ENCODE results near the gene HEMK1. TPM values are rescaled to one million over a fixed set of nuclear protein-coding genes. Genes with fewer than 3 reads are reported as not detected.
A peak's percentile ranks its signal among the peaks of the same experiment; 100 is the strongest.

The HEMK1 gene
- total RNA-seq, 2 experiments from 2014 or later = 61.6 to 77.7 TPM

DNA sequence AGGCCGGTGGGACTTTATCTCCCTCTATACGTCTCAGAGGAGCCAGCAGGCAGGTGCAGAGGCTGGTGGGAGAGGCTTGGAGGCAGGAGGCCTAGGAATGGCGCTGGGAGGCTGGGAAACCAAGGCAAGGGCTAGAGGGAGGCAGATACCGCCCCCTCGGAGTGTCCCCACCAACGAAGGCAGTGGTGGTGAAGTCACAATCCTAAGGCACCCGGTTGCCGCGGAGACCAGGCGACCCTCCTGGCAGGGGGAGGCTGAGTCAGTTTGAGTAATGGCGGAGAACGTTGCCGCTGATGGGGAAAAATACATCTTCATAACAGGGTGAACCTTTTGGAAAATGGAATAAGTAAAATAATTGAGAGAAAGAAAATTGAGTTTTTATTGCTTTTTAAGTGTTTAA lies 36.0 kb upstream of the HEMK1 start:
- intact Hi-C loops (cut with DNase I, micrococcal nuclease) = no loop called here
- ATAC-seq = no peak
- POLR2A ChIA-PET = no interaction called here
- peaks cover 18% of the 10 kb centered on the region for H3K27me3 Mint-ChIP-seq
- no peaks in the 10 kb centered on the region for H3K9me3 Mint-ChIP-seq (ENCODE audit: low read depth)
- CTCF ChIA-PET = interaction anchor here (0.5 kb wide), 1 partner anchor 517 kb away, joined by 3 read pairs; no protein-coding TSS in a partner anchor
- no peak overlapping the region for H3K4me3 Mint-ChIP-seq
- DNase-seq = no peak
- H3K36me3 Mint-ChIP-seq (ENCODE audit: low read depth) = no peaks in the 10 kb centered on the region
- no peaks in the 10 kb centered on the region for H3K4me1 Mint-ChIP-seq
- H3K27ac Mint-ChIP-seq = no peak overlapping the region

DNA sequence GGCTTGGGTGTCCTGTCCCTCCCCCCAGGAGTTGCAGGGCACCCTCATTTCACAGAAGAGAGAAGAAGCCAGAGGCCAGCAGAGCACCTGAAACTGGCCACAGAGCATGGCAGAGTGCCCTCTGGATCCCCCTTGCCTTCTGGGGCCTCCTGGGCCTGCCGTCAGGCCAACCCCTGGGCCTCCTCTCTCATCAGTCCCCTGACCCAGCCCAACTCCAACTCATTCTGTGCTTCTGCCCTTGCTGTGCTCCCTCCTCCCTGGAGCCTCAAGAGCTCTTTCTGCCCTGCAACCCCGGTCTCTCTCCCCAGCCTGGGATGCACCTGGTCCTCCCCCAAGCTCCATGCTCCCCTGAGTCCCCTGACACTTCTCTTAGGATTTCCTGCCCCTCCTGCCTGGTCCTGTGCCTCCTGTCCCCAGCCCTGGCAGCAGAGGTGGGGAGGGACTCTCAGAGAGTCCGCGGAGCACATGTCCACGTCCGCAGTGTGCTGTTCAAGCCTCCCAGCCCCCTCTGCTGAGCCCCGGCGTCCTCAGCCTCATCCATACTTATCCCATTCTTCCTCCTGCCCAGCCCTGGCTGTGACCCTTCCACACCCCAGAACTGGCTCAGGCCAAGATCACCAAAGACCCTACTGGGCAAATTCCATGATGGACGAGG lies 35.4 kb upstream of the HEMK1 start:
- ATAC-seq (no peak), DNase-seq (no peak)
- H3K9me3 Mint-ChIP-seq (ENCODE audit: low read depth) = no peaks in the 10 kb centered on the region
- ChIA-PET CTCF (interaction anchor here (0.5 to 1.0 kb wide), 3 partner anchors 12 to 516 kb away, joined by 3 read pairs; no protein-coding TSS in a partner anchor), POLR2A (no interaction called here)
- H3K27me3 Mint-ChIP-seq = peaks cover 15% of the 10 kb centered on the region
- no peak overlapping the region for H3K4me3 Mint-ChIP-seq
- H3K27ac Mint-ChIP-seq = no peak overlapping the region
- no peaks in the 10 kb centered on the region for H3K36me3 Mint-ChIP-seq (ENCODE audit: low read depth)
- intact Hi-C loops (cut with DNase I, micrococcal nuclease) = no loop called here
- H3K4me1 Mint-ChIP-seq = no peaks in the 10 kb centered on the region

DNA sequence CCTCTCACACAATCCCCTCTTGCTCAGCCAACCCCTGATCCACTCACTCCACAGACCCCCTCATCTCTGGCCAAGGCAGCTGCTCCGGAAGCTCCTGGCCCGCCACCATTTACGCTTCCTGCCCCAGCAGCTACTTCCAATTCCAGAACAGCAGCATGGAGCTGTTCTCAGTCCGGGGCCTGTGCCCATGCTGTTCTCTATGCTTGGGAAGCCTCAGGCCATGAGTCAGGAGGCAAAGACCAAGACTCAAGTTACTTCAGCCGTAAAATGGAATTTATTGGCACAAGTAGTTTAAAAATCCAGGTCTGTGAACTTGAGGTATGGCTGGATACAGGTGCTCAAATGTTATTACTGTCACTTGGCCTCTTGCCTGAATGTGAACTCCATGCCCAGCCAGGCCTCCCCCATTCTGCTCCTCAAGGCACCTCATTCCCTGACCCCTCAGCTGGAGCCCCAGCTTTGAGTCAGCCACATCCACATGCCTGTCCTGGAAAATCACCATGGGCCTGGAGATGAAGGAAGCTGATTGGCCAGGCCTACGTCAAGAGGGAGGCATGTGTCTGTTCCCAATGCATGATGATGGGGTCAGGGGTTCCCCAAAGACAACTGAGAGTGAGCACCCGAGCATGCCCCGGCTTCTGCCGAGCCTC lies 34.5 kb upstream of the HEMK1 start:
- no peak for DNase-seq
- ATAC-seq = no peak
- no peak overlapping the region for H3K27ac Mint-ChIP-seq
- H3K9me3 Mint-ChIP-seq (ENCODE audit: low read depth) = no peaks in the 10 kb centered on the region
- intact Hi-C loops (cut with DNase I, micrococcal nuclease) = no loop called here
- peaks cover 10% of the 10 kb centered on the region for H3K27me3 Mint-ChIP-seq
- no peak overlapping the region for H3K4me3 Mint-ChIP-seq
- H3K4me1 Mint-ChIP-seq = no peaks in the 10 kb centered on the region
- CTCF ChIA-PET = interaction anchor here (0.8 to 1.6 kb wide), 3 partner anchors 13 to 26 kb away, joined by 3 to 4 read pairs (median 3); no protein-coding TSS in a partner anchor
- POLR2A ChIA-PET = no interaction called here
- H3K36me3 Mint-ChIP-seq (ENCODE audit: low read depth) = no peaks in the 10 kb centered on the region

DNA sequence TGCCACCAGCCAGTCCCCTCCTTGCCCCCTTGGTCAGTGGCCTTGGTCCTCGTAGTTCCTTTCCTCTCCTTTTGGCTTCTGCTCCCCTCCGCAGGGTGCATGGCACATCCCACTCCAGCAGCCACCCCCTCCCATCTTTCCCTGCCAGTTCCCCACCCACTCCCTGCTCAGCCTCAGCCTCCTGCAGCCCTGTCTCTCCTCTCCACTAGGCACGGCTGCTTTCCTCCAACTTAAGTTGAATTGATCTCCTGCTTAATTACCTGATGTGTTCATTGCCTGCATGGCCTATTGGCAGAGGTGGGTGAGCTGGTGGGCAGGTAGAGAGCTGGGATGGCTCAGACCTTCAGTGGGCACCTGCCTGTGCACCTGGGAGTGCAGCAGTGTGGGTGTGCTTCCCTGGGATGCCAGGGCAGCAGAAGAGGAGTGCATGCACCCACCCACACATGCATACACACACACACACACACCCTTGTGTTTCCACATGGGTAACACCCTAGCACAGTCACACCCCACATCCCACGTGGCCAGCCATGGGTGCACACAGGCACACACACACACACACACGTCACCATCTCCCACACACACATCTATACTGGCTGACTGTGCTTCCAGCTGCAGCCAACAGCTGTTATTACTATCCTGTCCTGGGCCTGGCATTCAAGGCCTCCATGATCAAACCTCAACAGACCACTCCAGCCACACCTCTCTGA lies 32.7 kb upstream of the HEMK1 start:
- H3K36me3 Mint-ChIP-seq (ENCODE audit: low read depth) = no peaks in the 10 kb centered on the region
- ChIA-PET CTCF (interaction anchor here (0.6 to 0.7 kb wide), 5 partner anchors 15 to 170 kb away, joined by 3 to 5 read pairs (median 3); no protein-coding TSS in a partner anchor), POLR2A (no interaction called here)
- DNase-seq = no peak
- intact Hi-C loops (cut with DNase I, micrococcal nuclease) = no loop called here
- no peak overlapping the region for H3K4me3 Mint-ChIP-seq
- no peaks in the 10 kb centered on the region for H3K4me1 Mint-ChIP-seq
- peaks cover 4% of the 10 kb centered on the region for H3K27me3 Mint-ChIP-seq
- no peak for ATAC-seq
- no peaks in the 10 kb centered on the region for H3K9me3 Mint-ChIP-seq (ENCODE audit: low read depth)
- H3K27ac Mint-ChIP-seq = no peak overlapping the region

DNA sequence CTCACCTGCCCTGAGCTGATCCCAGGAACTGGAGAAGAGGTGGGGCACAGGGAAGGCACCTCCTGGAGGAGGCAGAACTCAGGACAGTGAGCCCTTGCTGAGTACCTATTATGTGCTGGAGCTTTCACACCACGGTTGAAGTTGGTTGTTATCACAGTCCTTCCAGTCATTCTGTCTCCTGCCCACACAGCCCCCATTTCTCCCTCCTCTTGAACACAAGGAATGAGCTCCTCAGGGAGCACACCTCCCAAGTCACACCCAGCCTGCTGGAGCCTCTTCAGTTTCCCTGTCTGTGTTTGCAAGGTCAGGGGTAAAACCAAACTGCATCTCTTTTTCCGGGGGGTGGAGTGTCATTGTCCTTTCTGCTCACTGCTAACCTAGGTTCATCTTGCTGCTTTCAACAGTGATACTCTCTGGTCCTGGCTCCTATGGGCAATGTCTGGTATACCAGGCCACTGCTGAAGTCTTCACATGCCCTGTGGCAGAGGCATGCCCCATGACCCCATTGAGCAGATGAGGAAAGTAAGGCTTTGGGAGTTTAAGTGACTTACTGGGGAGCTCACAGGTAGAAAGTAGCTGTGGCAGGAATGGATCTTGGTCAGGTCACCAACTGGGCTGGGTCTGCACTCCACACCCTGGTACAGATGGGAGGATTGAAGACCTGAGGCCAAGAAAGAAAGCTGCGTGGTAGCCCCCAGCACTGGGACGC lies 31.7 kb upstream of the HEMK1 start:
- DNase-seq (no peak), ATAC-seq (no peak)
- H3K36me3 Mint-ChIP-seq (ENCODE audit: low read depth) = no peaks in the 10 kb centered on the region
- intact Hi-C loops (cut with DNase I, micrococcal nuclease) = no loop called here
- ChIA-PET POLR2A (no interaction called here), CTCF (interaction anchor here (0.6 to 0.7 kb wide), 5 partner anchors 12 to 171 kb away, joined by 3 to 5 read pairs (median 3); no protein-coding TSS in a partner anchor)
- H3K4me1 Mint-ChIP-seq = no peaks in the 10 kb centered on the region
- no peak overlapping the region for H3K27ac Mint-ChIP-seq
- H3K27me3 Mint-ChIP-seq = no peaks in the 10 kb centered on the region
- H3K9me3 Mint-ChIP-seq (ENCODE audit: low read depth) = no peaks in the 10 kb centered on the region
- H3K4me3 Mint-ChIP-seq = no peak overlapping the region

DNA sequence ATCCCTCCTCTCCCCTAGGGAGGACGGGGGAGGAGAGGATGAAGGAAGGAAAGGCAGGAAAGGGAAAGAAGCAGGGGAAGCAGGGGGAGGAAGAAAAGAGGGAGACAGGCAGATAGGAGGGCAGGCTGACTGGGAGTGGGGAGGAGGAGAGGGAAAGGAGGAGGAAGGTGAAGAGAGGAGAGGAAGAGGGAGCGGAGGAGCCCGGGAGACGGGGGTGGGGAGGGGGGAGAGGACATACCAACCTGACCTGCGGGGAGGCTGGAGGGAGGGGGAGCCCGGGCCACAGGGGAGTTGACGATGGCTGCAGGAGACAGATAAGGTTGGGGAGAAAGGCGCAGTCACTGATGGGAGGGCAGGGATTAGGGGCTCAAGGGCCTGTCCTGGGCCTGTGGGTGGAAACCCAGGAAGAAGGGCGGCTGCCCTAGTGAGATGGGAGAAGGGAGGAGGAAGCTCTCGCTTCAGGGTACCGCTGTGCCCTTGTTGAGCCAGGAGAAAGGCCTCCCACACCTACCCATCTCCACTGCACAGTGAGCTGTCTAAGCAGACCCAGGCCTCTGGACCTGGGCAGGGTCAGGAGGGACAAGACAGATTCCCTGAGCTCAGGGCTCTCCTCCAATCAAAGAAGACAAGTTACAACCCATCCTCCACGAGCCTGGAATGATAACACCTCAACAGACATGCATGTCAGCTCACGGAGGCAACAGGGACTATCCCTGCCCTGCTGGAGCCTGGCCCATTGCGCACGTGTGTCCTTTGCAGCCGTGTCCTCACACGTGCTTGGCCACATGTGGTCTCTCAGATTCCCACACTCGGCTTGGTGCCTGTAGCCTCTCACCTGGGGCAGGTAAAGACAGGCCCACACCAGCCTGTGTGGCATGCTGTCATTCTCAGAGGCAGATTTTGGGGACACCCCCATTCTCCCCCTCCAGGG lies 29.7 kb upstream of the HEMK1 start:
- Mint-ChIP-seq H3K4me1 (no peaks in the 10 kb centered on the region), H3K9me3 (ENCODE audit: low read depth) (no peaks in the 10 kb centered on the region), H3K4me3 (no peak overlapping the region), H3K36me3 (ENCODE audit: low read depth) (no peaks in the 10 kb centered on the region), H3K27ac (no peak overlapping the region), H3K27me3 (no peaks in the 10 kb centered on the region)
- no peak for ATAC-seq
- CTCF ChIA-PET = interaction anchor here (0.6 to 2.7 kb wide), 4 partner anchors 10 to 174 kb away, joined by 3 to 6 read pairs (median 4); no protein-coding TSS in a partner anchor
- no peak for DNase-seq
- POLR2A ChIA-PET = no interaction called here
- intact Hi-C loops (cut with DNase I, micrococcal nuclease) = no loop called here

DNA sequence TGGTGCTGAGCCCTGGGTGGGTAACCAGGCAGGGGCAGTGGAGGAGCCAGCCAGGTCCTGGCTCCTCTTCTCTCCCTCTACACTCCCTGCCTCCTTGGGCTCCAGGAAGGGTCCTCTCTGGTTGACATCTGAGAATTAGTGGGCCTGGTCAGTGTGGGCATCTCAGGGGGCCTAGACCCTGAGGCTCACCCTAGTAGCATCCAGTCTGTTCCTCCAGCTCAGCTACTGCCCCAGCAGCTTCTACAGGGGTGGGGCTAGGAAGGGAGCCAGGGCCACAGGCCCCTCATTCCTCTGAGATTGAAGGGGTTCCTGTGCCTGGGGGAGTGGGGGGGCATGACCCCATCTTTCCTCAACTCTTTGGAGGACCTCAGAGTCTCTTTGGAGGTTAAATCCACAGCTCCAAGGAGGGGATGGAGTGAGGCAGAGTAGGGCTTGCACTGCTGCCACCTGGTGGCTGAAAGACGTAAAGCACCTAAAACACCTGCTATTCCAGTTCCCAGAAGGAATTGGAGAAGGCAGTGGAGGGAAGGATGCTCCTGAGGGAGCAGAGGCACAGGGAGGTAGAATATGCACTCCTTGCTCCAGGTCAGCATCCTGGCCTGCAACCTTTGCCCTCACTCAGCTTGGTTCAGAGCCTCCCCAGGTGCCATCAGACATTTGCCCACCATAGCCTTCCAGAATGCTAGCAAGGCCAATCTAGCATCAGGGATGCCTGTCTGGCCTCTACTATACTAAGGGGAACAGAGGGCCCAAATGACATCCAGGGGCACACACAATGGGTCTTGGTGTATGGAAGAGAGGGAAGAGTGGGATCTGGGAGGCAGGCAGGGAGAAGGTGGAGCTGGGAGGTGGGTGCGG lies 26.9 kb upstream of the HEMK1 start:
- DNase-seq = peak; percentile 78
- no peak overlapping the region for H3K27ac Mint-ChIP-seq

DNA sequence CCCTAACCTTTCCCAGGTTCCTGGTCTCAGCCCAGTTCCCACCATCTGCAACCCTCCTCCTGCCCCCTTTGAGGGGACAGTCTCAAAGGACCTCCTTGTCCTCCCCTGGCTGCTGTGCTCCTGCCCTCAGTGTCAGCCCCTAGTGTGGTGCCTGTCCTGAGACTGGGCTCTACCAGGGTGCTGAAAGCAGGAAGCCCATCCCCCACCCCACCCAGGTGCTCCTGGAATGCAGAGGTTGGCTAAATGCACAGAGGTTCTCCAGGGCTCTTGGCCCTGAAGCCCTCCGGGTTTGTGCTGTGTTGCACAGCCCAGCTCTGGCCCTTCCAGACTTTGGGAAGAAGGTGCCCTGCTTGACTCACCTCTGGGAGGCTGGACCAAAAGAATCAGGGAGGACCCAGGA lies 23.5 kb upstream of the HEMK1 start:
- intact Hi-C loops (cut with DNase I, micrococcal nuclease) = no loop called here
- ChIA-PET POLR2A (no interaction called here), CTCF (interaction anchor here (1.5 to 4.5 kb wide), 2 partner anchors 69 to 109 kb away, joined by 4 to 44 read pairs; no protein-coding TSS in a partner anchor)
- H3K27ac Mint-ChIP-seq = no peak overlapping the region
- H3K36me3 Mint-ChIP-seq (ENCODE audit: low read depth) = no peaks in the 10 kb centered on the region
- no peak for ATAC-seq
- H3K27me3 Mint-ChIP-seq = no peaks in the 10 kb centered on the region
- DNase-seq = no peak
- no peaks in the 10 kb centered on the region for H3K4me1 Mint-ChIP-seq
- H3K4me3 Mint-ChIP-seq = no peak overlapping the region
- no peaks in the 10 kb centered on the region for H3K9me3 Mint-ChIP-seq (ENCODE audit: low read depth)

More for the DNA sequence above, 26.9 kb upstream of the HEMK1 start:
- peak; percentile 78 for ATAC-seq
- H3K36me3 Mint-ChIP-seq (ENCODE audit: low read depth) = no peaks in the 10 kb centered on the region
- no peak overlapping the region for H3K4me3 Mint-ChIP-seq
- CTCF ChIA-PET = interaction anchor here (0.5 to 4.5 kb wide), 36 partner anchors 8 to 830 kb away, joined by 3 to 44 read pairs (median 4); partner anchors contain the start of genes C3orf18 and CISH
- no peaks in the 10 kb centered on the region for H3K27me3 Mint-ChIP-seq
- POLR2A ChIA-PET = no interaction called here
- intact Hi-C loops (cut with DNase I, micrococcal nuclease) = loop anchor here (1.0 to 2.0 kb wide), 4 partner anchors 23 to 196 kb away; no protein-coding TSS in a partner anchor
- H3K9me3 Mint-ChIP-seq (ENCODE audit: low read depth) = no peaks in the 10 kb centered on the region
- no peaks in the 10 kb centered on the region for H3K4me1 Mint-ChIP-seq

DNA sequence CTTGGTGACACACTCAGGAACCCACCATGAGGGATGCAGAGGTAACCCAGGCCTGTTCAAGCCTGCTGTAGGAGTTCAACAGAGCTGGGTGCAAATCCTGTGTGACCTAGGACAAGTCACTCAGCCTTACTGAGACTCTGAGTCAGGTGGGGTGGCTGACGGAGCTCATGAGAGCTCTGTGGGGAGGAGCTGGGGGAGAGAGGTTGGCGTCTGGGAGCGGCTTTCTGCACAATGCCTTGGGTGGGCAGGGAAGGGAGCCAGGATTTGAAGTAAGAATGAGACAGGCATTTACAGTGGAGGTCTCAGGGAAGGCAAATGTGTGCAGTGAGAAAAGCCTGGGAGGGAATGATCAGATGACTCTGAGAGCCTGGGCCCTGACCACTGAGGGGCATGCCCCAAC lies 20.1 kb upstream of the HEMK1 start:
- Mint-ChIP-seq H3K27me3 (no peaks in the 10 kb centered on the region), H3K27ac (no peak overlapping the region), H3K9me3 (ENCODE audit: low read depth) (no peaks in the 10 kb centered on the region), H3K4me1 (no peaks in the 10 kb centered on the region), H3K36me3 (ENCODE audit: low read depth) (no peaks in the 10 kb centered on the region), H3K4me3 (no peak overlapping the region)
- DNase-seq (no peak), ATAC-seq (no peak)
- ChIA-PET POLR2A (no interaction called here), CTCF (interaction anchor here (0.7 to 2.5 kb wide), 10 partner anchors 10 to 201 kb away, joined by 3 to 7 read pairs (median 4); no protein-coding TSS in a partner anchor)
- intact Hi-C loops (cut with DNase I, micrococcal nuclease) = no loop called here

Measured in activated CD4-positive, alpha-beta T cell treated with anti-CD3 and anti-CD28 coated beads for 36 hours (primary cell).